Upper lobe of left lung (tissue), 6 donors: ENCODE results near the gene ATP10A. TPM values are rescaled to one million over a fixed set of nuclear protein-coding genes. Genes with fewer than 3 reads are reported as not detected.

Experiments
- ATAC-seq, 2 donors: fragments of 200-7000 bp; cut with Tn5 transposase; one replicate each; pipeline ENCODE4 v1.9.1; 2022; ENCODE audit warnings: mild to moderate bottlenecking in 2 of 2, moderate library complexity in 2 of 2; ENCODE audit not compliant: low FRiP score in 2 of 2
- DNase-seq, 2 donors: peaks; one replicate each; pipeline ENCODE4 v3.0.0-alpha.2; 2019 to 2020
- H3K27ac ChIP-seq, 4 donors: fragments of 200-600 bp; sonication (generic); one replicate each; pipeline ENCODE4 v1.5.1; 2016 to 2019
- H3K27me3 ChIP-seq, 4 donors: fragments of 200-600 bp; sonication (generic); one replicate each; pipeline ENCODE4 v1.5.1; 2017 to 2019
- H3K36me3 ChIP-seq, 4 donors: fragments of 200-600 bp; sonication (generic); one replicate each; pipeline ENCODE4 v1.5.1; 2016 to 2019
- H3K4me1 ChIP-seq, 4 donors: fragments of 200-600 bp; sonication (generic); one replicate each; pipeline ENCODE4 v1.5.1; 2018 to 2019
- H3K4me3 ChIP-seq, 4 donors: fragments of 200-600 bp; sonication (generic); one replicate each; pipeline ENCODE4 v1.5.1; 2017 to 2019; ENCODE audit warnings: mild to moderate bottlenecking in 2 of 4, moderate library complexity in 1 of 4
- H3K9me3 ChIP-seq, 4 donors: fragments of 200-600 bp; sonication (generic); one replicate each; pipeline ENCODE4 v1.5.1; 2018 to 2019
- CTCF ChIP-seq, 6 experiments: fragments of 450-650 bp in 4 of 6; fragments of 200-600 bp in 2 of 6; sonication (generic) in 2 of 6; IDR thresholded peaks; one replicate each; pipeline ENCODE4 v1.5.1; 2016 to 2019; ENCODE audit warnings: antibody characterized with exemption in 6 of 6
- EP300 ChIP-seq, 4 donors: sonication (generic); formaldehyde crosslinking; IDR thresholded peaks; one replicate each; pipeline ENCODE4 v1.5.1; 2017; ENCODE audit warnings: antibody characterized with exemption in 4 of 4, control low read depth in 2 of 4
- POLR2A ChIP-seq, 4 donors: fragments of 450-650 bp; IDR thresholded peaks; one replicate each; pipeline ENCODE4 v1.5.1; 2016 to 2017; ENCODE audit warnings: antibody characterized with exemption in 4 of 4, mild to moderate bottlenecking in 2 of 4
- POLR2AphosphoS5 ChIP-seq, 2 donors: sonication (generic); formaldehyde crosslinking; IDR thresholded peaks; one replicate each; pipeline ENCODE4 v1.5.1; 2017; ENCODE audit warnings: antibody characterized with exemption in 2 of 2
- WGBS, 2 donors: methylation state at CpG; one replicate each; pipeline ENCODE4 v1.1.5; 2017 to 2018; 5-methylcytosine and 5-hydroxymethylcytosine counted together
- total RNA-seq, 6 donors: library from RNA; depleted of rRNA in 4 of 6; stranded (reverse); fragments of >200 nt in 4 of 6; gene quantifications; one replicate each; pipeline versions ENCODE4 v1.1.0 to v1.2.1, GENCODE V29; 2016 to 2021
- donor health status: DM: no; HTN: no; CAD: no; lungs with moderate emphysema.
- donor health status: DM: no; HTN: yes; CAD: no; lungs with severe emphysema.

ATP10A gene
- total RNA-seq, 6 donors from 2014 or later: 17.8 to 62.4 (median 32.3) TPM

- no peak for DNase-seq
Observed at GRCh38 chr15:25694823-25695312, 168.3 kb downstream of the ATP10A start.

DNA sequence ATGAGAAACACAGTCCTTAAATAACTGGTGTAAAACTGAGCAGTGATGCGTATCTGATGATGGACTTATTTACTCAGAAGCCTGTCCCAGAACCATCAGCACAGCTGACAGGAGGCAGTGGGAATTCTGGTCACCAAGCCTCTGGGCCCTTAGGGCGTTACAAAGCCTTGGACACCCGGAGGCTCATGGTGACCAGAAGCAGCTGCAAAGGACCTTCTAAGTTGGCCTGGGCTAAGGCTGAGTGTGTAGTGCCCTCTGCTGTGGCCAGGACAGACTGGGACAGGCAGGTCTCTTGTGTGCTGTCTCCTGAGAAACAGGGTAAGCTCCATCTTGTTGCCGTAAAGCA lies 168.9 kb downstream of the ATP10A start:
- Histone ChIP-seq H3K36me3 (peaks cover 0 to 7% (median 1%) of the 10 kb centered on the region in 4 donors), H3K4me1 (no peaks in the 10 kb centered on the region), H3K4me3 (no peak overlapping the region), H3K9me3 (no peaks in the 10 kb centered on the region), H3K27ac (no peak overlapping the region), H3K27me3 (no peaks in the 10 kb centered on the region)
- 89 to 100% methylated on average over 2 to 4 of the region's 4 CpGs for WGBS, 2 donors
- no peak for DNase-seq
- ATAC-seq: no peak
- no peak for TF ChIP-seq POLR2A (IDR thresholded peaks at IDR 0.05)
- TF ChIP-seq POLR2AphosphoS5 (IDR thresholded peaks at IDR 0.05): peak in 1 of 2 donors; percentile 65
- TF ChIP-seq EP300 (IDR thresholded peaks at IDR 0.05): no peak
- TF ChIP-seq CTCF (IDR thresholded peaks at IDR 0.05): peak in 2 of 6 experiments; percentile 1

More at GRCh38 chr15:25694823-25695312, 168.3 kb downstream of the ATP10A start:
- no peak overlapping the region for H3K4me3 ChIP-seq
- no peaks in the 10 kb centered on the region for H3K27me3 ChIP-seq
- no peak overlapping the region for H3K27ac ChIP-seq
- ATAC-seq: no peak
- H3K4me1 ChIP-seq: no peaks in the 10 kb centered on the region
- WGBS, 2 donors: 93 to 94% methylated on average over 17 to 18 of the region's 19 CpGs
- no peak for TF ChIP-seq EP300 (IDR thresholded peaks at IDR 0.05)
- no peak for TF ChIP-seq POLR2AphosphoS5 (IDR thresholded peaks at IDR 0.05)
- TF ChIP-seq CTCF (IDR thresholded peaks at IDR 0.05): no peak
- no peak for TF ChIP-seq POLR2A (IDR thresholded peaks at IDR 0.05)
- H3K9me3 ChIP-seq: no peaks in the 10 kb centered on the region
- H3K36me3 ChIP-seq: peaks cover 0 to 7% (median 1%) of the 10 kb centered on the region in 4 donors

GRCh38 chr15:25693321-25694238 lies 169.5 kb downstream of the ATP10A start:
- TF ChIP-seq CTCF (IDR thresholded peaks at IDR 0.05): peak; percentile 24 to 48 (median 42)
- TF ChIP-seq POLR2A (IDR thresholded peaks at IDR 0.05): no peak
- DNase-seq (no peak), ATAC-seq (peak in 1 of 2 donors; percentile 27)
- Histone ChIP-seq H3K27me3 (no peaks in the 10 kb centered on the region), H3K4me3 (no peak overlapping the region), H3K36me3 (peaks cover 0 to 7% (median 1%) of the 10 kb centered on the region in 4 donors), H3K4me1 (no peaks in the 10 kb centered on the region), H3K9me3 (no peaks in the 10 kb centered on the region), H3K27ac (no peak overlapping the region)
- WGBS, 2 donors: 79 to 81% methylated on average over 12 to 19 of the region's 19 CpGs

GRCh38 chr15:25691544-25692430 lies 171.3 kb downstream of the ATP10A start:
- no peaks in the 10 kb centered on the region for H3K27me3 ChIP-seq
- ATAC-seq (peak in 1 of 2 donors; percentile 8), DNase-seq (no peak)
- no peak overlapping the region for H3K27ac ChIP-seq
- H3K36me3 ChIP-seq: peaks cover 0 to 7% (median 3%) of the 10 kb centered on the region in 4 donors
- 74 to 78% methylated on average over 13 of the region's 13 CpGs for WGBS, 2 donors
- no peaks in the 10 kb centered on the region for H3K4me1 ChIP-seq
- no peak overlapping the region for H3K4me3 ChIP-seq
- no peaks in the 10 kb centered on the region for H3K9me3 ChIP-seq
- TF ChIP-seq CTCF (IDR thresholded peaks at IDR 0.05): no peak
- TF ChIP-seq EP300 (IDR thresholded peaks at IDR 0.05): no peak
- TF ChIP-seq POLR2AphosphoS5 (IDR thresholded peaks at IDR 0.05): no peak
- no peak for TF ChIP-seq POLR2A (IDR thresholded peaks at IDR 0.05)
